GM21528 (cell line): Measurements from ENCODE around the gene ANKRD65.
"Not testable (repeated sequence)": the region's sequence is repeated elsewhere in the genome, so short reads cannot be mapped to it uniquely, and the experiment has no call there.

Experiments
- ATAC-seq: cut with Tn5 transposase; IDR thresholded peaks from one replicate; pipeline ENCODE4 v1.9.1; 2021; ENCODE audit warnings: mild to moderate bottlenecking, moderate library complexity; ENCODE audit not compliant: unreplicated experiment, low FRiP score

Gene ANKRD65

DNA sequence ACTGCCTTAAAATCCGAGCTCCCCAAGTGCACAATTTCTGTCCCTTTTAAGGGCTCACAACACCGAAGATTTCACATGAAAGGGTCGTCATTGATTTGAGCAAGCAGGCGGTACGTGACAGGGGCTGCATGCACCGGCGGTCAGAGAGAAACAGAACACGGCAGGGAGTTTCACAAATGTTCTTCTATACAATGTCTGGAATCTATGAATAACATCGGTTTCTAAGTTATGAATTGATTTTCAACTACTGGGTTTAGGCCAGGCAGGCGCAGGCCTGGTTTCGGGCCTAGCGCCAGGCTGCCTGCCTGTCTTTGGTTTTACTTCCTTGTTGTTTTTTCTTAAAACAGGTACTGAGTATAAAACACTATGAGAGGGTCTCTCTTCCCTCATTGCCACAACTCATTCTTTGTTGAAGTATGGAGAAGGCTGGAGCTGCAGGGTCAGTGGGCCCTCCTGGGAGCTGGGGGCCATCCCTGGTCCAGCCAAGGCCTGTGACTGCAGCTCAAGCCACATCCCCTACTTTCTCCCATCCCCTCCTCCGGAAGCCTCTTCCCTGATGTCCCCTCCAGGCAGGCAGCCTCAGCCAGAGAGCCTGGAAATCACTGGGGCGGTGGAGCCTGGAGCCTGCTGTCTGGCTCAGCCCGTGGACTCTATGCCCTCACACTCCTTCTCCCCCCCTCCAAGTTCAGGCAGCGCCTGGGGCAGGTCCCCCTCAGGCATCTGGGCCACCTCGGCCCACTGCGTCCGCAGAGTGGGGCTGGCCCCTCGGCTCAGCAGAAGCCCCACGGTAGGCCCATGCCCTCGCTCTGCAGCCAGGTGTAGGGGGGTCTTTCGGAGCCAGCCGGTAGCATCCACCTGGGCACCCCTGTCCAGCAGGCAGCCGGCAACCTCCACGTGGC lies 2.4 kb downstream of the ANKRD65 start:
- ATAC-seq, result no peak

DNA sequence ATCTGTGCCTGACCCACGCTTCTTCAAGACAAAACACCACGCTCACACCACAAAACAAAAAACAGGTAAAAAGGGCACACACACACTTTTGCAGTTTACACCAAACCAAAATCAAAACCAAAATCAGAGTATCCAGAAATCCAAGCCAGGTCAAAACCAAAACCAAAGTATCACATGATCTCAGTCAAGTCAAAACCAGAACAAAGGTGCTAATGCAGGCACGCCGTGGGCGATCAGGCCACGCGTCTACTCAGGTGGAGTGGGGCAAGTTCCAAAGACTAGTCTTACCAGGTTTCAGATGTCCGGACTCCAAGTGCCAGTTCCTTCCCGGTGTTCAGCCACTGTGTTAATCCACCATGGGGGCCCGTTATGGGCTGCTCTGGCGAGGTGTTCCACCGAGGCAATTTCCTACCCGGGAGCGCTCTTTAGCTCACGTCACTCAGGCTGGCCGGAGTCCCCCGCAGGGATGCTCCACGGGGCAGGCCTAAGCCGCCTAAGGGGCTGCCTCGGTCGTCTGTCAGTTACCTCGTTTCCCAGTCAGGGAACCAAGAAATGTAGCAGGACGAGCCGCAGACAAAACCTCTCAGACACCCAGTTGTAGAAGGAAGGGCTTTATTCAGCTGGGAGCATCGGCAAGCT lies 3.1 kb downstream of the ANKRD65 start:
- not testable (repeated sequence) for ATAC-seq

DNA sequence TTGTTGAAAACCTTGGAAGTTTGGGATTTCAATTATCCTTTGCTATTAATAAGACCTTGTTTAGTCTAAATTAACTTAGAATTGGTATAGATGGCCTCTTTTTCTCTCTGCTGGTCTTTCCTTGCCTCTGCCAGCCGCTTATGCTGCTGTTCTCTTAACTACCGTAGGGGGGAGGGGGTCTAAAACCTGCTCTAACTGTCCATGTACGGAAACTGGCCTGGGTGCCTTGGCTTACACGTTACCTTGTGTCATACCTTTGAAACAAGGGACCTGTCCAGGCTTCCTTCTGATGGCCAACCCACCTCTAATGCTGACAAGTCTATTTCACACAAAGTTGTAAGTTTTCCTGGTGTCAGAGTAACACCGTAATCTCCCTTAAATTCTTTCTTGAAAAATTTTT lies 3.7 kb downstream of the ANKRD65 start:
- ATAC-seq, result not testable (repeated sequence)

DNA sequence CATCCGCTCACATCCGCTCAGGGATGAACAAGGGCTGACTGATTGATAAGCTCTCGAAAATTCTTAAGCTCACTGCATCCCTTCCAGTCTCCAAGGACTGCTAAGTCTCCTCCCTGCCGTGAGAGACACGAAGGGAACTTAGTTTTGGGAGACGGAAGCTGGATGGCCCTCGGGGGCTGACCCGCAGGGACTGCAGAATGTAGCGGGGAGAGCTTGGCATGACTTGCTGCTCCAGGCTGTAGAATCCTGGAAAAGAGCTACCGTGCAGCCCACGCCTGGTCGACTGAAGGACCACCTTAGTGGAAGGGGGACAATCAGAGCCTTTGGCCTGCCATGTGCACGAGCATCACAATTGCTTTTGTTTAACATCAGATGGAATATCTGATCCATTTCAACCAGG lies 5.3 kb downstream of the ANKRD65 start:
- ATAC-seq, result no peak

DNA sequence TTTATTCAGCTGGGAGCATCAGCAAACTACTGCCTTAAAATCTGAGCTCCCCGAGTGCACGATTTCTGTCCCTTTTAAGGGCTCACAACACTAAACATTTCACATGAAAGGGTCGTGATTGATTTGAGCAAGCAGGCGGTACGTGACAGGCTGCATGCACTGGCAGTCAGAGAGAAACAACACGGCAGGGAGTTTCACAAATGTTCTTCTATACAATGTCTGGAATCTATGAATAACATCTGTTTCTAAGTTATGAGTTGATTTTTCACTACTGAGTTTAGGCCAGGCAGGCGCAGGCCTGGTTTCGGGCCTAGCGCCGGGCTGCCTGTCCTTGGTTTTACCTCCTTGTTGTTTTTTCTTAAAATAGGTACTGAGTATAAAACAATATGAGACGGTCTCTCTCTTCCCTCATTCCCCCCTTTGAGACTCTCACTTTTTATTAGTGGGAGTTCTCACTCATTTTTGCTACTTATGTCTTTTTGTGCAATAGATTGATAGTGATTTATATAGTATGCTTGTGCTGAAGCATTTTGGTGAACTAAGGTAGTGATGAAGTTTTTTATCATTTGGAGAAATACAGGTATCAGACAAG lies 8.7 kb downstream of the ANKRD65 start:
- ATAC-seq, result not testable (repeated sequence)

DNA sequence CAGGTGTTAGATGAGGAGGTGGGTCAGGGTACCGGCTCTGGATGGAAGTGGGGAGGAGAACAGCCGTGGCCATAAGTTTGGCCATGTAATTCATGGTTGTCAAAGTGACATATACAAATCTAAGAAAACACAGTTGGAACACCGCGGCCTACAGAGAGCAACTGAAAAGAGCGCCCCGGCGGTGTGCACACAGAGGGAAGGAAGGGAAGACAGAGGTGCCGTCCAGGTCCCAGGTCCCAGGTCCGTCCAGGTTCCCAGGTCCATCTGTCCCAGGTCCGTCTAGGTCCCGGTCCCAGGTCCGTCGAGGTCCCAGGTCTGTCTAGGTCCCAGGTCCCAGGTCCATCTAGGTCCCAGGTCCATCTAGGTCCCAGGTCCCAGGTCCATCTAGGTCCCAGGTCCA lies 9.4 kb downstream of the ANKRD65 start:
- no peak for ATAC-seq

DNA sequence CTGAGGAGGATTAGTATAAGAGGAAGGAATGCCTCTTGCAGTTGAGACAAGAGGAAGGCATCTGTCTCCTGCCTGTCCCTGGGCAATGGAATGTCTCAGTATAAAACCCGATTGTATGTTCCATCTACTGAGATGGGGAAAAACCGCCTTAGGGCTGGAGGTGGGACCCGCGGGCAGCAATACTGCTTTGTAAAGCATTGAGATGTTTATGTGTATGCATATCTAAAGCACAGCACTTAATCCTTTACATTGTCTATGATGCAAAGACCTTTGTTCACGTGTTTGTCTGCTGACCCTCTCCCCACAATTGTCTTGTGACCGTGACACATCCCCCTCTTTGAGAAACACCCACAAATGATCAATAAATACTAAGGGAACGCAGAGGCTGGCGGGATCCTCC lies 10.8 kb downstream of the ANKRD65 start:
- ATAC-seq, result not testable (repeated sequence)

DNA sequence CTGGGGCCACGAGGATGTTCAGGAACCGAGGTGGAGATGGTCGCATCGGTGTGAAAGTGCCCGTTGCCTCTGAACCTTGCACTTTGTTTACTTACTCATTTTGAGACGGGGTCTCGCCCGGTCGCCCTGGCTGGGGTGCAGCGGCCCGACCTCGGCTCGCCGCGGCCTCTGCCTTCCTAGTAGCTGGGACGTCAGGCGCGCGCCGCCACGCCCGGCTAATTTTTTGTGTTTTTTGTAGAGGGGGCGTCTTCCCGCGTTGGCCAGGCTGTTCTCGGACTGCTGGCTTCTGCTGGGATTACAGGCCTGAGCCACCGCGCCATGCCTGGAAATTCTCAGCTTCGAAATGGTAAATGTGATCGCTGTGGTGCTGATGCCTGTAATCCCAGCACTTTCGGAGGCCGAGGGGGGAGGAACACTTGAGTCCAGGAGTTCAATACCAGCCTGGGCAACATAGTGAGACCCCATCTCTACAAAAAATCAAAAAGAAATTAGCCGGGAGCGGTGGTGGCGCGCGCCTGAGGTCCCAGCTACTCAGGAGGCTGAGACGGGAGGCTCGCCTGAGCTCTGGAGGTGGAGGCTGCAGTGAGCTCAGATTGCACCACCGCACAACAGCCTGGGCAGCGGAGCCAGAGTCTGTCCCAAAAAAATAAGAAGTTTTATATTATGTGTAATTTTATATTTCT lies 13.3 kb downstream of the ANKRD65 start:
- peak; percentile 22 for ATAC-seq

DNA sequence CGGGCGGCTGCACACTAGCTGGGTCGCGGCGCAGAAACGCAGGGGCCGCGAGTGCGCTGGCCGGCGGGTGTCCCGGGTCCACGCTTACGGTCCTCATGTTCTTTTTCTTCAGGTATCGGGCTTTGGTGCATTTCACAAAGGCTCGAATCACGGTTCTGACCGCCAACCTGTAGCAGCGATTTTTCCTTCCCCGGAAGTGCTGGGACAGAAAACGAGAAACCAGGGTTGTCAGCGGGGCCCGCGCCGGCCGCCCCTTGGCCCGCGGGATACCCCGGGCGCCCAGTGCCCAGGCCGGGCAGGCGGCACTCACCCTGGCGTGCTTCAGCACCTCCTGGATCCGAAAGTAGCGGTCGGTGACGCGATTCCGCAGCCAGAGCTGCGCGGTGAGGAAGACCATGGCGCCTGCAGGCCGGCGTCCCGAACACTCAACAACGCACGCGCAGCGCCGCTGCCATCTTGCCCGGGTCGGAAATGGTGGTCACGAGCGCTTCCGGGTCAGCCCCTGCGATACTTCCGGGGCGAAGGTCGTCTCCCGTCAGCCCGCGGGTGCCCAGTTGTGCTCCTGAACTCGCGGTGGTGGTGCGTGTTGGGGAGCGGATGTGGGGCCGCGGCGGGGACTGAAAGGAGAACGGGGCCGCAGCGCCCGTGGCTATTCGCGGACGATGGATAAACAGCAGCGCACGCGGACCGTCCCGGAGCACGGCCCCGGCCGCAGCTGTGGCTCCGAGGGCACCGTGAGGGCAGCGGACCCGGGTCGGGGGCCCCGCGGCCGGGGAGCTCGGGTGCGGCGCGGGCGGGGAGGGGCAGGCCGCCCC lies 14.0 kb downstream of the ANKRD65 start, which contains the start of gene MRPL20:
Gene MRPL20, minus strand, starts transcription at position 473 of the 815 bp plus-strand sequence. Its CDS starts 76 bp downstream, at position 397.
- ATAC-seq, result peak; percentile 92

DNA sequence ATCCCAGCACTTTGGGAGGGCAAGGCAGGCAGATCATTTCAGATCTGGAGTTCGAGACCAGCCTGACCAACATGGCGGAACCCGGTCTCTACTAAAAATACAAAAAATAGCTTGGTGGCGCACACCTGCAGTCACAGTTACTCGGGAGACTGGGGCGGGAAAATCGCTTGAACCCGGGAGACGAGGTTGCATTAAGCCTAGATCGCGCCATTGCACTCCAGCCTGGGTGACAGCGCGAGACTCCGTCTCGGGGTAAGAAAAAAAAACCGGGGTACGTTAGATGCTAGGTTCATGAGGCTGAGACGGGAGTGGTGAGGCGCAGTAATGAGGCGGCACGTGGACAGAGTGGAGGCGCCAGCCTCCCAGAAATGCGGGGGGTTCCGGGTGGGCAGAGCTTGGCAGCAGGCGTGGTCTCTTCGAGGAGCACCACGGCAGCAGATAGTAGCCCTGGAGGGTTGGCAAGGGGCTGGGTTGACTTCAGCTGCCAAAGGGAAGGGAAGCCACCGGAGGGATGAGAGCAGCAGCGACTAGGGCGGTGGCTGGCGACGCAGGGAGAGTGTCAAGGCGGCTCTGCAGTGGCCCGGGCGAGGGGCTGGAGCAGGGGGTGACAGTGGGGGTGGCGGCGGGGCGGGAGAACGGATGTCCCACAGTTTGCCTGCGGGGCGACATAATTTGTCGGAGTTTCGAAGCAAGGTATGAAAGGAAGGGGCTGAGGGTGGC lies 14.8 kb downstream of the ANKRD65 start:
- ATAC-seq, result no peak

DNA sequence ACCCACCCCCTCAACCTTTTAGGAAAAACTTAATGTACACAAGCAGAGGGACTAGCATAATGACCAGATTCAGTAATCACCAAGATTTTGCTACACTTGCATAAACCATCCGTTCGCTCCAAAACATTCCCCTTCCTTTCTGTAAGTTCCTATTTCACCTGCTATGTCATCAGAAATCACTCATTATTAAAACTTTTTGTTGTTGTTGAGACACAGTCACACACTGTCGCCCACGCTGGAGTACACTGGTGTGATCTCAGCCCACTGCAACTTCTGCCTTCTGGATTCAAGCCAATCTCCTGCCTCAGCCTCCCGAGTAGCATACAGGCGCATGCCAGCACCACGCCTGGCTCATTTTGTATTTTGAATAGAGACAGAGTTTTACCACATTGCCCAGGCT lies 17.4 kb downstream of the ANKRD65 start:
- no peak for ATAC-seq

DNA sequence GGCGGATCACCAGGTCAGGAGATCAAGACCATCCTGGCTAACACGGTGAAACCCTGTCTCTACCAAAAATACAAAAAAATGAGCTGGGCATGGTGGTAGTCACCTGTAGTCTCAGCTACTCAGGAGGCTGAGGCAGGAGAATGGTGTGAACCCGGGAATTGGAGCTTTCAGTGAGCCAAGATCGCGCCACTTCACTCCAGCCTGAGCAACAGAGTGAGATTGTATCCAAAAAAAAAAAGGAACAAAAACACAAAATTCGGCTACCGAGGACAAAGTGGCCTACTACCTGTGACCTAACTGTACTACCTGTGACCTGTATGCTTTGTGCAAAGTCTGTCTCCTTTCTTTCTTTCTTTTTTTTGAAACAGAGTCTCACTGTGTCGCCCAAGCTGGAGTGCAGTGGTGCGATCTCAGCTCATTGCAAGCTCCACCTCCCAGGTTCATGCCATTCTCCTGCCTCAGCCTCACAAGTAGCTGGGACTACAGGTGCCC lies 18.1 kb downstream of the ANKRD65 start:
- not testable (repeated sequence) for ATAC-seq

DNA sequence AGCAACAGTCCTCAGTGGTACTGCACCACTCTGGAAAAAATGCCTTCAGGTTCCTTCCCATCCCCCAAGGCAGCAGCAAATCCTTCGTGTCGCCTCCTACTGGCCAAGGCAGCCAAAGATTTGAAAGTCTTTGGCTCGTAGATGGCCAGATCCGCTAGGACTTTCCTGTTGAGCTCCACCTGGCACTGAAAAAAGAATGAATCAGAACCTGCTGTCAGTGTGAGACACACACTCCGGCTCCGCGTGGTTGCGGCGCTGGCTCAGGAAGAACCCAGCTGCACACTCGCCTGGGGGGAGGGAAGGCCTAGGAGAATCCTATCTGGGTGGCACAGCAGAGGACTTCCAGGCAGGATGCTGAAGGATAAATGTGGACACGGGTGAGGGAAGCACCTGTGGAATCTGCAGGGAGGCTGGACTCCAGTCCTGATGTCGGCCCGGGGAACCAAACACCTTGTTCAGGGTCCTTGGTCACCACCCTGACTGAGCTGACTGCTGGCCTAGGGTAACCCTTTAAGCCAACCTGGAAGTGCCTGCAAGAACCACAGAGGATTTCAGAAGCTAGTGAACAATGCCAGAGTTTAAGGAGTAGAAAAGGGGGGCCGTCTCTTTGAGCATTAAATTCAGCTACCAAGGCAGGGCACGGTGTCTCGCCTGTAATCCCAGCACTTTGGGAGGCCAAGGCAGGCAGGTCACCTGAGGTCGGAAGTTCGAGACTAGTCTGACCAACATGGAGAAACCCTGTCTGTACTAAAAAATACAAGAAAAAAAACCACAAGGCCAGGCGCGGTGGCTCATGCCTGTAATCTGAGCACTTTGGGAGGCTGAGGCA lies 18.8 kb downstream of the ANKRD65 start:
- ATAC-seq, result no peak

DNA sequence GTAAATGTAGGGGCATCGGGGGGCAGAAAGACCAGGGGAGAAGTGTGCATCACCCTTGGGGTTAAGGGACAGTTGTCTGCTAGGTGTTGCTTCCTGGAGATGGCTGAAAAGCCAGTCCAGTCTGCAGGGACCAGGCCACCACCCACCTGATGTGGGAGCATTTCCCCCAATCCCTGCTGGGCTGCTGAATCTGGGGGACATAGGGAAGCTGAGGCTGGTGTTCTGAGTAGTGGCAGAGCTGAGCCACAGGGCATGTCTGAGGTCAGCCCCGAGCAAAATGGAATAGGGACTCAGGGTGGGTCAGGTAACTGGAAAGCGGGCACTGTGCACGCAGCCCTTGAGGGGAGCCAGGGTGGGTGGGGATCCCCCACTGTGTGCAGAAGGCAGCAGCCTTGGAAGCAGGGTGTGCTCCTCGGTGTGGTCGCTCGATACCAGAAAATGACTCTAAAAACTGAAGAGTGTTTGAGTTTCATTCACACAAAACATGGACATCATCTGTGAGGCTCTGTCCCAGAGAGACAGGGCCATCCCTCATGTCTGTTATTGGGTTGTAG lies 19.5 kb downstream of the ANKRD65 start:
- no peak for ATAC-seq

DNA sequence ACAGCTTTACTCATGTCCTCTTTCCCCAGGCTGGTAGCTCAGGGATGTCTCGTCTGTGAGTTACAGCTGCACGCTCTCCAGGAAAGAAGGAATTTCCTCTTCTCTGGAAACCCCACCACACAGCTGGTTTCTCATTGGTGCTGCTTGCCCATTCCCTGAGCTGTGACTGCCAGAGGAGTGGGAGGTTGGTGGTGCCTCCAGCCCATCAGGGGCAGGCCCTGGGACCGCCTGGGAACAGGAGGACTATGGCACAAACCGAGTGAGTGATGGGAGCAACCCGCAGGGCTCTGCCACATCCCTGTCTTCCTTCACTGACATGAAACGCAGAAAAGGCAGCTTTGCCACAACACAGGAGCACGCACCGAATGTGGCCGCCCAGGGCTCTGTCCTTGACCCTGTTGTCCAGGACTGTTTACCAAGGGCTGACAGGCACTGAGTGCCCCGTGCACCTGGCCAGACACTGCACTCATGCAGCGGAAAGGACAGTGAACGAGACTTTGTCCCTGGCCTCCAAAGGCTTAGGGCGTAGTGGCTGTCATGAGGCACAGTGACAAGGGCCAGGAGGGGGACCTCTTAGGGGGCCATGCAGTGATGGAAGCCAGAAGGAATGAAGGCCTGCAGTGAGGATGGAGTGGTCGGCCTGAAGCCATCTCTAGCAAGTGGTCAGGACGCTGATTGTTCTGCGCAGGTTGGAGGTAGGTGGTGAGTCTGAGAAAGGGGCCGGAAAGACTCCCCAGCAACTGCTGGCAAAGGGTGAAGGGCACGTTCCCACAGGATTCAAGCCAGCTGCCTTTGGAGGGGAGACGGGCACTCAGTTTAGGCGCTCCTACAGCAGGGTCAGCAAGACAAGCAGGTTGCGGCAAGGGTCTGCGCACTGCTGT lies 20.3 kb downstream of the ANKRD65 start:
- ATAC-seq, result no peak

DNA sequence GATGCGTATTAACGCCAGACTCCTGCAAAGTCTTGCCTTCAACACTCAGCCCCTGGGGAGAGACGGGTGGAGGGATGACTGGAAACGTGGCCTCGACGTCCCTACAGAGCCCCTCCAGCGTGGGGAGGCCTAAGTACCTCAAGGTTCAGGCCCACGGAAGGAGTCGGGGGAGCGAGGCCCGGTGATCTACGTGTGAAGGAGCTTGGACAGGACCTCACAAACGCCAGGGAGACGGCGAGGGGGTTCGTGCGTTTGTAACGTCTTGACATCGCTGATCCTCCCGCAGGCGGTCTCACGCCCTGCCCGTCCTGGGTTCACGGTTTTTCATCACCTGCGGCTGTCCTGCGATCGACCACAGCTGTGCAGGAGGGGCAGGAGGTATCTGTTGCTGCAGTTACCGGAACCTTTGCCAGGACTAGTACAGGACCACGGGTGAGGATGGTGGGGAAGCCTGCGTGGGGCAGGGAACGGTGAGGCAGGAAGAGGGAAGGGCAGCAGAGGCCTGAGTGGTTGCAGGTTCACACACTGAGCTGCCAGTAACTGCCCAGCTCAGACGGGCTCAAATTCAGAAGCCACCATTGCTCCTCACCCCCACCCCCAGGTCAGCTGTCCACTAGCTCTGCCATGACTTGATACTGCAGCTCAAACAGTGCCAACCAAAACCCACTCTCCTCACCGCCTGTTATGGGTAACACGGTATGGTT lies 21.1 kb downstream of the ANKRD65 start:
- ATAC-seq, result peak; percentile 2
